GM18507 (cell line): Measurements from ENCODE around the gene SHANK2.

Source experiments
- DNase-seq: peaks from one replicate; pipeline ENCODE4 v3.0.0; 2011; ENCODE audit warnings: low read depth; ENCODE audit not compliant: insufficient read length; ENCODE audit errors: extremely low spot score
- FAIRE-seq: peaks from 2 replicates; lab custom pipeline; 2011; peaks lifted over from hg19 to GRCh38; lab: Jason Lieb, UNC

SHANK2 gene

GRCh38 chr11:71252269-71252769 is at the start of gene SHANK2:
TSS of gene SHANK2 (minus strand) at chr11:71252577. CDS start at chr11:71147326, 105,251 bp downstream.
- FAIRE-seq (no peak), DNase-seq (no peak)

DNA sequence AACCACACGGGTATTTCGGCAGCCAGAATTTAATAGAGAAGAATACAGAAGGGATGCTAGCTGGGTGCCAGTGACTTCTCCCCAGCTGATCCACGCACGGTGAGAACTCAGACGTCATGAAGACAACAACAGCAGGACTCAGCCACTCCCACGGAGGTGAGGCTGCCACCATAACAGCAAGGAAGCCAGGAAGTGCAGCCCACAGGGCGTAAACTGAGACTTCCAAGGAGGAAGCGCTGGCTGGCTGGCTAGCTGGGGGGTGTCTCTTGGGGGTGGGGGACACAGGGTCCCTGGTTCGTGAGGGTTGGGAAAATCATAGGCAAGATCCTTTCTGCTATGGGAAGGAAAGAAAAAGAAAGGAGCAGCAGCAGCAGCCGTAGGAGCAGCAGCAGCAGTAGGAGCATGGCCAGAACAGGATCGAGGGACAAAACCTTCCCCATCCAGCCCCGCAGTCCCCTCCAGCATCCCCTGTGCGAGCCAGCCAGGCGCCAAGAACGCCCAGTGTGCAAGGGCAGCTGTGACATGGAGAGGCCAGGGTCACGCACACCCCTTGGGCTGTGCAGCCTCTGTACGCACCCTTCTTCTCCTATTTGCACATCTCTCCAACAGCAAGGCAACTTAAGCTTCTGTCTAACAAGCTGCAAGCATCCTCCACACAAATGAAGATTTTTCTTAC is 49.6 kb upstream of the SHANK2 start:
- DNase-seq (no peak), FAIRE-seq (no peak)

DNA sequence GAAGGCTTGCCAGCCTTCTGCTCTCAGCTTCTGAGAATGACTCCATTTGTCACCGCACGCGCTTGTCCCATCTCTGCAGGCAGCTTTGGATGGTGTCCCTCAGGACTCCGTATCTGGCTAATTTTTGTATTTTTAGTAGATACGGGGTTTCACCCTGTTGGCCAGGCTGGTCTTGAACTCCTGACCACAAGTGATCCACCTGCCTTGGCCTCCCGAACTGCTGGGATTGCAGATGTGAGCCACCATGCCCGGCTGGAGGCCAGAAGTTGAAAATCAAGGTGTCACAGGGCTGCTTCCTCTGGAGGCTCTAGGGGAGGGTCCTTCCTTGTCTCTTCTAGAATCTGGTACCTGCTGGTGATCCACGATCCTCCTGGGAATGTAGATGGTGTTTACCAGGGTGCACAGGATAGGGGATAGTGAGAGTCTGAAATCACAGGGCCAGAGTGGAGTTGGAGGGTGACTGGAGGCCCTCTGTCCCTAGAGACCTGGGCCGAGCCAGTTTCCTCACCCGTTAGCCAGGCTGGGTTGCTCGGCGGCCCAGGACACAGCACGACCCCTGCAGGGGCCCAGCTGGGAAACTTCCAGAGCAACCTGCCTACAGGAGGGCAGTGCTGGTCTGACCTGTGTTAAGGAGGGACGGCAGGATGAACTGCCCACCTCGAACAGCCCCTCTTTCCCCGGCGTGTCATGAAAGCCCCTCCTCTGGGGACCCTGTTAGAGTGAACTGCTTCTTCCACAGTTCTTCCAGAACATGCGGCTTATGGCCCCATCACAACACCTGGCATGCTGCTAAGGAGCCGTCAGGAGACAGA is 48.9 kb upstream of the SHANK2 start:
- no peak for DNase-seq
- no peak for FAIRE-seq

GRCh38 chr11:71300187-71300586 is 47.8 kb upstream of the SHANK2 start:
- FAIRE-seq (no peak), DNase-seq (no peak)

GRCh38 chr11:71298761-71299181 is 46.4 kb upstream of the SHANK2 start:
- DNase-seq (no peak), FAIRE-seq (no peak)

DNA sequence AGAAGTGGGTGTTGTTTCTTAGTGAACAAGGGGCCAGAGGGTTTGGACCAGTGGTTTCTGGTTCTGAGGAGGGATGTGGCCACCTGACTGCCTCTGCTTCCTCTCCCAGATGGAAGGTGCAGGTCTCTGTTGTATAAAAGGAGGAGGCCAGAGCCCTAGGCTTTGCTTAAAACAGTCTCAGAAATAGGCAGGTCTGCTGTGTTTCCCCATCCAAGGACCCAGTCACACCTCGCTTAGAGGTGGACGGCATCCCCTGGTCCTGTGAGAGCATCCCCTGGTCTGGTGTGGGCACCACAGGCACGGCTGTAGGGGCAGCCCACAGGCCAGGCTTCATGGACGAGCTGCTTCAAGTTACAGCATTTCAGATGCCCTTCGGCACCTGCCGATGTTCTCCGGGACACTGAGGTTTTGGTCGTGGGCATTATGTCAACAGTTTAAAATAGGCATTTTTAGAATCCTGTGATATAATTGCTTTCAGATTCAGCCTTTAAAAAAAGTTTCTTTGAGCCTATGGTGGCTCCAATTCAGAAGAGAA is 45.7 kb upstream of the SHANK2 start:
- DNase-seq (no peak), FAIRE-seq (no peak)

GRCh38 chr11:71294846-71295600 is 42.6 kb upstream of the SHANK2 start:
- DNase-seq (no peak), FAIRE-seq (no peak)

GRCh38 chr11:71293961-71294782 is 41.8 kb upstream of the SHANK2 start:
- FAIRE-seq = no peak
- DNase-seq = no peak

- no peak for FAIRE-seq
- DNase-seq = no peak
These were observed 34.6 kb upstream of the SHANK2 start for GRCh38 chr11:71286701-71287643.

DNA sequence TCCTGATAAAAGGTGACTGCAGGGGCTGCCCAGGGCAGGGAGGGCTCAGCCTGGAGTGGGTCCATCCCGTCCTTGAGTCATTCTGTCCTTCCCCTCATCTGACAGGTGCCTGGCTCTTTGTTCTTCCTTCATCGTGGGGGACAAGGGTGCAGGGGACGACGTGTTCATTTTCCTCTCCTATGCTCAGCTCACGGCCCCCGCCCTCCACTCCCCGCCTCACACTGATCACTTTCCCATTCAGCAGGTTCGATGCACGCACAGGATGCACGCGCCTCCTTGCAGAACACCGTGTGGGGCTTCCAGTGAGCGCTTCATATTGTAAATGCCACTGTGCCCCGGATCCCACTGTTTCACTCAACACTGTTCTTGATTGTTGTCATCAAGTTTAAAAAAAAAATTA is 32.7 kb upstream of the SHANK2 start:
- FAIRE-seq (no peak), DNase-seq (no peak)

DNA sequence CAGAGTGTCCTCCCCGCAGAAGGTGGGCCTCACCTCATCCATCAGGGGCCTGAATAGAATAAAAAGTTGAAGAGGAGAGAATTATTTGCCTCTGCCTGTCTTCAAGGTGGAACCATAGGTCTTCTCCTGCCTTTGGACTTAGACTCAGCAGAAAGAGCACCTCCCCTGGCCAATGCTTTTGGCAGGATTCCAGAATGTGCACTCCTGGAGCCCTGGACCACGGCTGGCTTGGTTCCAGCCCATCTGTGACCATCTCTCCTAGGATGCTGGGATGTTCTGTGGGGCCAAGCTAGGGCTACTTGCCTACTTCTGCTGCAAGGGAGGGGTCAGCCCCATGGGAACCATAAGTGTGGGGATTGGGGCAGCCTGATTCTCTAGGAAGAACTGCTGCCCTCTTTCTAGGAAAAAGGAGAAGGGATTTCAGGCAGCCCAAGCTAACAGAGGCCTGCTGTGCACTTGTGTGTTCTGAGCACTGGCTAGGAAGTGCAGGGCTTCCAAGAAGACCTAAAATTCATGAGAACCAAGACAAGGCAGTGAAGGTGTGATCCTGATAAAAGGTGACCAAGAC is 32.2 kb upstream of the SHANK2 start:
- FAIRE-seq (no peak), DNase-seq (no peak)

DNA sequence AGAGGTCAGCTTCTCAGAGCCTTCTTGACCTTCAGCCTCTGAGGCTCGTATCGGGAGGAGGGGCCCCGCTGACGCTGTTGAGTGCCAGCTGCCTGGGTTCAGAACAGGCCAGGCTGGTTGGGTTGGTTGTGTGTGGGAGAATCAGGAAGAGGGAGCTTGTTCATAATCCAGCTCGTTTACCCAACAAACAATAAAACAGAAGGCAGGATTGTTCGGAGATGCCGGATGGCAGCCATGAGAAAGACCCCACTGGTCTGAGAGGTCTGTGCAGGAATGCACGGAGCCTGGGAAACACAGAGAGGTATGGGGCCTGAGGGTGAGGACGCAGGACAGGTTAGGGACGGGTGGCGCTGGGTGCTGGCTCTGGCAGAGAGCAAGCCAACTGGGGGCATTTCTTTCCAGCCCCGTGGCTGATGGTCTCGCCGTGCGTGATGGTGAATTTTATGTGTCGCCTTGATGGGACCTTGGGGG is 31.6 kb upstream of the SHANK2 start:
- DNase-seq = no peak

GRCh38 chr11:71282581-71283351 is 30.4 kb upstream of the SHANK2 start:
- FAIRE-seq (no peak), DNase-seq (no peak)

More for the DNA sequence above, 31.6 kb upstream of the SHANK2 start:
- FAIRE-seq = no peak

- DNase-seq (no peak), FAIRE-seq (no peak)
These were observed 29.5 kb upstream of the SHANK2 start for GRCh38 chr11:71281831-71282230.

DNA sequence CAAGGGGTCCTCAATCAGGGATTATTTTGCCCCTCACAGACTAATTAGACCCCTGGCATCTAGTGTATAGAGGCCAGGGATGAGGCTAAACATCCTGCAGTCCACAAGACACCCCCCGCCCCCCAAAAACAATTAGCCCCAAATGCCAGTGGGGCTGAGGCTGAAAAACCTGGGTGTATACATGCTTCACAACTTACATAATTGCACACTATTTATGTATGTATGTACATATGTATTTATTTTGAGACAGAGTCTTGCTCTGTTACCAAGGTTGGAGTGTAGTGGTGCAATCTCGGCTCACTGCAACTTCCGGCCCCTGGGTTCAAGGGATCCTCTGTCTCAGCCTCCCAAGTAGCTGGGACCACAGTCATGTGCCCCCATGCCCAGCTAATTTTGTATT is 28.8 kb upstream of the SHANK2 start:
- DNase-seq = no peak
- no peak for FAIRE-seq

- DNase-seq (no peak), FAIRE-seq (no peak)
These were observed 27.7 kb upstream of the SHANK2 start for GRCh38 chr11:71279916-71280645.
